Fibroblast of peridontal ligament (primary cell): ENCODE measurements around the gene KRTAP29-1.
"Not testable (repeated sequence)": the region's sequence is repeated elsewhere in the genome, so short reads cannot be mapped to it uniquely, and the experiment has no call there.

Source experiments
- DNase-seq: peaks from one replicate; pipeline ENCODE4 v3.0.0-alpha.2; 2010; ENCODE audit errors: extremely low read depth

Gene KRTAP29-1

GRCh38 chr17:41301204-41301790 lies 1.4 kb downstream of the KRTAP29-1 start:
- no peak for DNase-seq

GRCh38 chr17:41298458-41299135 lies 4.1 kb downstream of the KRTAP29-1 start:
- DNase-seq = no peak

- no peak for DNase-seq
Measured at GRCh38 chr17:41296846-41297245, 5.8 kb downstream of the KRTAP29-1 start.

- DNase-seq = no peak
Measured at GRCh38 chr17:41294016-41294415, 8.6 kb downstream of the KRTAP29-1 start.

- no peak for DNase-seq
Measured at GRCh38 chr17:41287050-41287449, 15.6 kb downstream of the KRTAP29-1 start.

- DNase-seq = no peak
Measured at GRCh38 chr17:41284546-41284945, 18.1 kb downstream of the KRTAP29-1 start.

- no peak for DNase-seq
Measured at GRCh38 chr17:41284043-41284442, 18.6 kb downstream of the KRTAP29-1 start.

- DNase-seq = peak; percentile 22
Measured at GRCh38 chr17:41278176-41278955, 24.3 kb downstream of the KRTAP29-1 start.

GRCh38 chr17:41275648-41276190 lies 26.9 kb downstream of the KRTAP29-1 start, which contains the start of gene KRTAP9-7:
TSS of gene KRTAP9-7 (plus strand) at chr17:41275698. CDS start at chr17:41275698, 0 bp downstream.
- DNase-seq = not testable (repeated sequence)

- no peak for DNase-seq
Measured at GRCh38 chr17:41271858-41272257, 30.8 kb downstream of the KRTAP29-1 start.

- DNase-seq = not testable (repeated sequence)
Measured at GRCh38 chr17:41271323-41271722, 31.3 kb downstream of the KRTAP29-1 start.

GRCh38 chr17:41267711-41268110 lies 34.9 kb downstream of the KRTAP29-1 start:
- no peak for DNase-seq

- DNase-seq = no peak
Measured at GRCh38 chr17:41265078-41265477, 37.6 kb downstream of the KRTAP29-1 start, which contains the start of gene KRTAP9-6. TSS of gene KRTAP9-6 (plus strand) at chr17:41265378. CDS start at chr17:41265378, 0 bp downstream.

GRCh38 chr17:41264599-41264998 lies 38.1 kb downstream of the KRTAP29-1 start:
- no peak for DNase-seq

- DNase-seq = no peak
Measured at GRCh38 chr17:41263212-41263611, 39.4 kb downstream of the KRTAP29-1 start.

GRCh38 chr17:41258406-41258805 lies 44.2 kb downstream of the KRTAP29-1 start:
- peak; percentile 73 for DNase-seq

GRCh38 chr17:41256291-41256685 lies 46.4 kb downstream of the KRTAP29-1 start:
- DNase-seq = peak; percentile 31

- peak; percentile 49 for DNase-seq
Measured at GRCh38 chr17:41255381-41256290, 47.0 kb downstream of the KRTAP29-1 start, which contains the start of gene KRTAP9-9. TSS of gene KRTAP9-9 (plus strand) at chr17:41255384.

- peak; percentile 30 for DNase-seq
Measured at GRCh38 chr17:41254861-41255260, 47.8 kb downstream of the KRTAP29-1 start.
